Gastroesophageal sphincter (tissue), 4 donors: ENCODE measurements around the gene ITPR2. TPM values are rescaled to one million over a fixed set of nuclear protein-coding genes. Genes with fewer than 3 reads are reported as not detected.
A peak's percentile ranks its signal among the peaks of the same experiment; 100 is the strongest.

Source experiments
- ATAC-seq: fragments of 150-250 bp; one replicate; pipeline ENCODE4 v1.9.1; 2016; ENCODE audit warnings: mild to moderate bottlenecking, moderate library complexity
- H3K27ac ChIP-seq, 4 donors: fragments of 200-600 bp; sonication (generic) in 3 of 4; 1 replicate in 3 of 4; 2 replicates in 1 of 4; pipeline ENCODE4 v1.5.1; 2016 to 2019
- H3K27me3 ChIP-seq: fragments of 200-600 bp; sonication (generic); one replicate; pipeline ENCODE4 v1.5.1; 2019
- H3K36me3 ChIP-seq, 2 donors: fragments of 200-600 bp; sonication (generic); one replicate each; pipeline ENCODE4 v1.5.1; 2019; ENCODE audit warnings: control low read depth in 1 of 2
- H3K4me1 ChIP-seq, 3 donors: fragments of 200-600 bp; sonication (generic); 1 replicate in 2 of 3; 2 replicates in 1 of 3; pipeline ENCODE4 v1.5.1; 2016 to 2019; ENCODE audit warnings: control low read depth in 2 of 3
- H3K4me3 ChIP-seq, 2 donors: fragments of 200-600 bp; sonication (generic); one replicate each; pipeline ENCODE4 v1.5.1; 2019; ENCODE audit warnings: mild to moderate bottlenecking in 1 of 2, moderate library complexity in 1 of 2
- H3K9me3 ChIP-seq, 3 donors: fragments of 200-600 bp; sonication (generic); one replicate each; pipeline ENCODE4 v1.5.1; 2017 to 2019; ENCODE audit warnings: control low read depth in 2 of 3
- EP300 ChIP-seq: sonication (generic); formaldehyde crosslinking; IDR thresholded peaks from one replicate; pipeline ENCODE4 v1.6.1; 2017; ENCODE audit warnings: antibody characterized with exemption, mild to moderate bottlenecking
- POLR2A ChIP-seq, 2 donors: fragments of 450-650 bp; IDR thresholded peaks; one replicate each; pipeline ENCODE4 v1.6.1; 2017; ENCODE audit warnings: antibody characterized with exemption in 2 of 2, mild to moderate bottlenecking in 2 of 2, moderate library complexity in 1 of 2
- POLR2AphosphoS5 ChIP-seq: sonication (generic); formaldehyde crosslinking; IDR thresholded peaks from one replicate; pipeline ENCODE4 v1.6.1; 2017; ENCODE audit warnings: antibody characterized with exemption
- WGBS, 2 donors: methylation state at CpG; one replicate each; pipeline ENCODE4 v1.1.5; 2018; ENCODE audit warnings: low coverage in 1 of 2; 5-methylcytosine and 5-hydroxymethylcytosine counted together
- total RNA-seq, 4 donors: library from RNA; depleted of rRNA; stranded (reverse); fragments of >200 nt; gene quantifications; one replicate each; pipeline ENCODE4 v1.1.0, GENCODE V29; 2016
- TF ChIP-seq, protein P1 (sequence below), 4 experiments: fragments of 200-600 bp in 2 of 4; fragments of 450-650 bp in 2 of 4; sonication (generic) in 1 of 4; IDR thresholded peaks; one replicate each; pipeline ENCODE4 v1.5.1; 2017 to 2019; ENCODE audit warnings: antibody characterized with exemption in 4 of 4, mild to moderate bottlenecking in 2 of 4, moderate library complexity in 2 of 4

The ITPR2 gene
- total RNA-seq, 4 donors from 2014 or later, result 30.8 to 63.0 (median 44.4) TPM

DNA sequence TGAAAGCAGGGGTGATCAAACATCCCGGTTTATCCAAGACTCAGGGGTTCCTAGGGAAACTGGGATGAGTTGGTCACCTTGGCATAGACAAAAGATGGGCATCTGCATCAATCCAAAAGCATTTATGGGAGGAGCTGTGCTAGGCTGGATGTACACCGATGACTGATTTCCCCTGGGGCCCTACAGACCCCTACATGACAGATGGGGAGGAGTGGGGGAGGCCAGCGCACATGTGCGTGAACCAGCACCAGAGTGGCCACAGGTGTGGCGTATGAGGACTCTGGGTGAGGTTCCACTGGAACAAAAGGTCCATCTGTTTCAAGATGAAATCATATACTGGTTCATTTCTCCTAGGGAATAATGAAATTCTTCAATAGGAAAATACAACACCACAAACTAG is 210.4 kb downstream of the ITPR2 start:
- Histone ChIP-seq H3K27me3 (no peaks in the 10 kb centered on the region), H3K36me3 (peaks cover 0 to 48% of the 10 kb centered on the region in 2 donors), H3K4me1 (no peaks in the 10 kb centered on the region), H3K4me3 (no peak overlapping the region), H3K9me3 (no peaks in the 10 kb centered on the region), H3K27ac (no peak overlapping the region)
- TF ChIP-seq POLR2AphosphoS5 (no peak), POLR2A (IDR thresholded peaks at IDR 0.05) (no peak), EP300 (no peak)
- TF ChIP-seq, protein P1, sequence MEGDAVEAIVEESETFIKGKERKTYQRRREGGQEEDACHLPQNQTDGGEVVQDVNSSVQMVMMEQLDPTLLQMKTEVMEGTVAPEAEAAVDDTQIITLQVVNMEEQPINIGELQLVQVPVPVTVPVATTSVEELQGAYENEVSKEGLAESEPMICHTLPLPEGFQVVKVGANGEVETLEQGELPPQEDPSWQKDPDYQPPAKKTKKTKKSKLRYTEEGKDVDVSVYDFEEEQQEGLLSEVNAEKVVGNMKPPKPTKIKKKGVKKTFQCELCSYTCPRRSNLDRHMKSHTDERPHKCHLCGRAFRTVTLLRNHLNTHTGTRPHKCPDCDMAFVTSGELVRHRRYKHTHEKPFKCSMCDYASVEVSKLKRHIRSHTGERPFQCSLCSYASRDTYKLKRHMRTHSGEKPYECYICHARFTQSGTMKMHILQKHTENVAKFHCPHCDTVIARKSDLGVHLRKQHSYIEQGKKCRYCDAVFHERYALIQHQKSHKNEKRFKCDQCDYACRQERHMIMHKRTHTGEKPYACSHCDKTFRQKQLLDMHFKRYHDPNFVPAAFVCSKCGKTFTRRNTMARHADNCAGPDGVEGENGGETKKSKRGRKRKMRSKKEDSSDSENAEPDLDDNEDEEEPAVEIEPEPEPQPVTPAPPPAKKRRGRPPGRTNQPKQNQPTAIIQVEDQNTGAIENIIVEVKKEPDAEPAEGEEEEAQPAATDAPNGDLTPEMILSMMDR (IDR thresholded peaks at IDR 0.05), result no peak
- WGBS, 2 donors, result 77 to 87% methylated on average over 4 to 5 of the region's 5 CpGs
- ATAC-seq, result no peak

DNA sequence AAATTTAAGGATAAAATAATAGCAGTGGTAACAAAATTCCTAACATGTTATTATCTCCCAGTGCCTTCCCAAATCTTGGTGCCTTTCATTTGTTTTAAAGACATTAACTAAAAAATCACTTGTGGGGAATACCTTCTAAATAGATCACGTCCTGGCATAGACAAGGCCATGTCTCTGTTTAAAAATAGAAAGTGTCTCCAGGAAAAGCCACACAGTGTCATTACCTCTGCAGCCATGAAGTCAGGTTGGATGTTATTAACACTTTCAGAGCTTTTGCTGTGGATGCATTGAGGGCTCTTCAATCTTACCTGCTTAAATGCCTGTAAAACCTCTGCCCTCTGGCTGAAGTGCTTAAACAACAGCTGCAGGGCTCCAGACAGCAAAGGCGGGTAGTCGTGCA is 211.1 kb downstream of the ITPR2 start:
- no peaks in the 10 kb centered on the region for H3K9me3 ChIP-seq
- peaks cover 0 to 43% of the 10 kb centered on the region in 2 donors for H3K36me3 ChIP-seq
- no peaks in the 10 kb centered on the region for H3K27me3 ChIP-seq
- no peak overlapping the region for H3K27ac ChIP-seq
- ATAC-seq, result no peak
- no peaks in the 10 kb centered on the region for H3K4me1 ChIP-seq
- 64 to 87% methylated on average over 3 of the region's 3 CpGs for WGBS, 2 donors
- TF ChIP-seq POLR2A (IDR thresholded peaks at IDR 0.05), result no peak
- no peak for TF ChIP-seq POLR2AphosphoS5
- TF ChIP-seq, protein P1 (IDR thresholded peaks at IDR 0.05), result no peak
- TF ChIP-seq EP300, result no peak
- H3K4me3 ChIP-seq, result no peak overlapping the region

DNA sequence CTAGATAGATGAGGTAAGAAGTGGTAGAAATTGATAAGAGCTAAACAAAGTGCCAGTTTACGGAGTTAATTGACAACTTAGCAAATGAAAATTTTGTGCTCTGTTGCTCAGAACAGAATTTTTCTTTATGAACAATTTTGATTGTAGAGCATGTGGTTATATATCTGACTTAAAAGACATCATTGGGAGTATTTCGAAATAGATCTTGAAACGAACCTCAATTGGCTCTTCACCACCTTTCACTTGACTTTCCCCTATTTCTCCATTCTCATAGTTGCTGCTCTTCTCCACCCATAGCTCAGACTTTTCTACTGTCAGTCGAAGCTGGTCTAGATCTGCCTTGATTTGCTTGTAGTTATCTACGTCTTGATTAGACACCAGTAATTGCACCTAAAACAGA is 212.1 kb downstream of the ITPR2 start:
- ATAC-seq, result no peak
- H3K36me3 ChIP-seq, result peaks cover 0 to 34% of the 10 kb centered on the region in 2 donors
- H3K27ac ChIP-seq, result no peak overlapping the region
- H3K9me3 ChIP-seq, result no peaks in the 10 kb centered on the region
- TF ChIP-seq POLR2AphosphoS5 (no peak), POLR2A (IDR thresholded peaks at IDR 0.05) (no peak), EP300 (no peak)
- TF ChIP-seq, protein P1 (IDR thresholded peaks at IDR 0.05), result no peak
- H3K27me3 ChIP-seq, result no peaks in the 10 kb centered on the region
- no peak overlapping the region for H3K4me3 ChIP-seq
- WGBS, 2 donors, result 81 to 89% methylated on average over 3 to 5 of the region's 5 CpGs
- H3K4me1 ChIP-seq, result no peaks in the 10 kb centered on the region

DNA sequence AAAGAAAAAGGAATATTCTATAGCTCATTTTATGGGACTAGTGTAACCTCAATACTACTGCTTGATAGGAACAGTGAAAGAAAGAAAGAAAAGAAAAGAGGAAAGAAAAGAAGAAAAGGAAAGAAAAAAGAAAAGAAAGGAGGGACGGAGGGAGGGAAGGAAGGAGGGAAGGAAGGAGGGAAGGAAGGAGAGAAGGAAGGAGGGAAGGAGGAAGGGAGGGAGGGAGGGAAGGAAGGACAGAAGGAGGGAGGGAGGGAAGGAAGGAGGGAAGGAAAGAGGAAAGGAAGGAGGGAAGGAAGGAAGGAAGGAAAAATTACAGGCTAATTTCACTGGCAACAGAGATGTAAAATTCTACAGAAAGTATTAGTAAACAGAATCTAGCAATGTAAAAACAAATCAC is 215.5 kb downstream of the ITPR2 start:
- H3K27ac ChIP-seq, result no peak overlapping the region
- peaks cover 0 to 30% of the 10 kb centered on the region in 2 donors for H3K36me3 ChIP-seq
- TF ChIP-seq, protein P1 (IDR thresholded peaks at IDR 0.05), result no peak
- TF ChIP-seq POLR2A (IDR thresholded peaks at IDR 0.05) (no peak), EP300 (no peak), POLR2AphosphoS5 (no peak)
- 83 to 100% methylated on average over 1 of the region's 1 CpG for WGBS, 2 donors
- no peak overlapping the region for H3K4me3 ChIP-seq
- ATAC-seq, result no peak
- no peaks in the 10 kb centered on the region for H3K27me3 ChIP-seq
- no peaks in the 10 kb centered on the region for H3K9me3 ChIP-seq
- H3K4me1 ChIP-seq, result no peaks in the 10 kb centered on the region

DNA sequence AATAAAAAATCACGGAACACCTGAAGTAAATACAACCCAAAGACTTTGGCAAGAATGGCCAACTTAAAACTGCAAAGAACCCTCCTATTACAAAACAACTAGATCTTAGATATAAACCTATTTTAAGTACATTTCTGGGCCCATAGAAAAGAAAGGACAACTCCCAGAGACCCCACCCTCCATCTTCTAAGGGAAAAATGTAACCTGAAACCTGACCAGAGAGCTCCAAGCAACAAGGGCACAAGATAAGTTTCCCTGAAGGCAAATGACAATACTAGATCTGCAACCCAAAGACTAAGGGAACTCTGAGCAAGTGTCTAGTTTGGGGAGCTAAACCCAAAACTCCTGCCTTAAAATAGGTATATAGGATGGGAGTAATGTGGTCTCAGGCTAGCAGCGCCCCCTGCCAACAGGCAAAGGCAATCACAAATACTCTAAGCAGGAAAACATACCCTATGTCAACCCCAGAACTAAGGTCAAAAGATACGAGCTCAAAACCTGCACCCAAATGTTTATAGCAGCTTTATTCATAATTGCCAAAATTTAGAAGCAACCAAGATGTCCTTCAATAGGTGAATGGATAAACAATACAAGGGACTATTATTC is 218.9 kb downstream of the ITPR2 start:
- Histone ChIP-seq H3K4me3 (no peak overlapping the region), H3K27me3 (no peaks in the 10 kb centered on the region), H3K9me3 (no peaks in the 10 kb centered on the region), H3K36me3 (peaks cover 0 to under 1% of the 10 kb centered on the region in 2 donors), H3K27ac (no peak overlapping the region), H3K4me1 (no peaks in the 10 kb centered on the region)
- ATAC-seq, result no peak
- TF ChIP-seq POLR2AphosphoS5, result no peak
- TF ChIP-seq, protein P1 (IDR thresholded peaks at IDR 0.05), result peak in 2 of 4 experiments; percentile 13 to 42
- 39 to 54% methylated on average over 3 of the region's 3 CpGs for WGBS, 2 donors
